Right lobe of liver (tissue), 4 donors: ENCODE data around the gene CA14.

Experiments
- CTCF ChIP-seq, 4 donors: fragments of 200-600 bp in 3 of 4; fragments of 450-650 bp in 1 of 4; IDR thresholded peaks; one replicate each; pipeline versions ENCODE4 v1.5.1 to v1.8.0; 2016 to 2022; ENCODE audit warnings: antibody characterized with exemption in 4 of 4, mild to moderate bottlenecking in 2 of 4
- POLR2A ChIP-seq: fragments of 450-650 bp; IDR thresholded peaks from one replicate; pipeline ENCODE4 v1.6.1; 2017; ENCODE audit warnings: antibody characterized with exemption, mild to moderate bottlenecking
- donor health status: DM: no; HTN: no; CAD: no.
- donor health status: DM: no; HTN: no; CAD: no.
- donor health status: DM: no; HTN: yes; CAD: no.

DNA sequence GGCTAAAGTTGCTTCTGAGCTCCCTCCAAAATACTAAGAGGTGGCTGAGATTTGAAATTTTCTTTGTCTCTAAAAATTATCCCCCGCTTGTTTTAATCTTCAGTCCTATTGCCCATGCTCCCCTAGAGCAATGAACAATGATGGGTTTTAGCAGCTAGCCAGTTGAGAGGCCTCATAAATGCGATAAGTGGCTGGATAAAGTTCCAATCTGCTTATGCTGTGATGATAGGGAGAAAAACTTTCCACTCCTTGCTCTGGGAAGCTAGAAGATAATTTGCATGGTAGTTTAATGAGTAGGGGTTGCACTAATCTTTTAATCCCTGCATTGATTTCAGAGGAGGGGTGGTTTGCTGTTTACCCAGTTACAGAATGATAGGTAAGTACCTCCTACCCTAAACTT is 54.2 kb downstream of the CA14 start:
- TF ChIP-seq CTCF (IDR thresholded peaks at IDR 0.05) (no peak), POLR2A (no peak)
